WTC11 (cell line): ENCODE data around the gene CCDC81. TPM values are rescaled to one million over a fixed set of nuclear protein-coding genes. Genes with fewer than 3 reads are reported as not detected.

Source experiments
- ATAC-seq: fragments of 200-7000 bp; cut with Tn5 transposase; 2 replicates; pipeline ENCODE4 v1.10.0; 2021; ENCODE audit warnings: mild to moderate bottlenecking, moderate library complexity
- CTCF ChIA-PET: fragments of 300-600 bp; sonication (Branson Sonifier 250); formaldehyde crosslinking; loops from one replicate; lab custom pipeline; 2021; ENCODE audit warnings: antibody characterized with exemption; lab: Charles Lee
- POLR2A ChIA-PET: fragments of 350-600 bp; sonication (Branson Sonifier 250); formaldehyde crosslinking; loops from one replicate; lab custom pipeline; 2021; ENCODE audit warnings: antibody characterized with exemption; lab: Charles Lee
- DNase-seq: peaks from one replicate; pipeline ENCODE4 v3.0.0; 2021; ENCODE audit warnings: low spot score
- H3K27ac Mint-ChIP-seq: 2 replicates; pipeline ENCODE4 v1.8.0; 2021; ENCODE audit warnings: mixed read lengths
- H3K27me3 Mint-ChIP-seq: 2 replicates; pipeline ENCODE4 v1.8.0; 2021; ENCODE audit warnings: low read depth, mild to moderate bottlenecking, moderate library complexity, mixed read lengths
- H3K36me3 Mint-ChIP-seq: 2 replicates; pipeline ENCODE4 v1.8.0; 2021; ENCODE audit warnings: mixed read lengths
- H3K4me1 Mint-ChIP-seq: 2 replicates; pipeline ENCODE4 v1.8.0; 2022; ENCODE audit warnings: mixed read lengths
- H3K4me3 Mint-ChIP-seq: 2 replicates; pipeline ENCODE4 v1.8.0; 2021; ENCODE audit warnings: mild to moderate bottlenecking, moderate library complexity, mixed read lengths
- H3K9me3 Mint-ChIP-seq: 2 replicates; pipeline ENCODE4 v1.8.0; 2021; ENCODE audit warnings: mixed read lengths
- AR ChIP-seq: fragments of 250-450 bp; sonication (Bioruptor Pico); IDR thresholded peaks from 2 replicates; pipeline ENCODE4 v1.9.0; 2021; ENCODE audit warnings: mild to moderate bottlenecking
- ATF2 ChIP-seq: sonication (generic); formaldehyde crosslinking; IDR thresholded peaks from 2 replicates; pipeline ENCODE4 v1.8.1; 2022; ENCODE audit warnings: low read depth, missing genetic modification reagents, borderline replicate concordance
- E2F5 ChIP-seq: sonication (generic); formaldehyde crosslinking; IDR thresholded peaks from 2 replicates; pipeline ENCODE4 v1.8.1; 2022; ENCODE audit warnings: mild to moderate bottlenecking, moderate library complexity, missing genetic modification reagents
- FOXJ3 ChIP-seq: sonication (generic); formaldehyde crosslinking; IDR thresholded peaks from 2 replicates; pipeline ENCODE4 v1.9.0; 2021; ENCODE audit warnings: missing genetic modification reagents, mild to moderate bottlenecking, borderline replicate concordance
- FOXK1 ChIP-seq: sonication (generic); formaldehyde crosslinking; IDR thresholded peaks from 2 replicates; pipeline ENCODE4 v1.8.0; 2022; ENCODE audit warnings: mild to moderate bottlenecking, moderate library complexity, missing genetic modification reagents
- FOXP1 ChIP-seq: sonication (generic); formaldehyde crosslinking; IDR thresholded peaks from 2 replicates; pipeline ENCODE4 v1.8.0; 2022; ENCODE audit warnings: missing genetic modification reagents, mild to moderate bottlenecking, moderate library complexity, borderline replicate concordance
- GTF2I ChIP-seq: fragments of 250-450 bp; sonication (Bioruptor Pico); conservative IDR thresholded peaks from 2 replicates; pipeline ENCODE4 v1.4.0; 2021; ENCODE audit warnings: mild to moderate bottlenecking
- IRF1 ChIP-seq: sonication (generic); formaldehyde crosslinking; IDR thresholded peaks from 2 replicates; pipeline ENCODE4 v1.8.0; 2023; ENCODE audit warnings: missing genetic modification reagents
- IRF2 ChIP-seq: sonication (generic); formaldehyde crosslinking; IDR thresholded peaks from 2 replicates; pipeline ENCODE4 v1.8.0; 2022; ENCODE audit warnings: low read depth, missing genetic modification reagents, borderline replicate concordance
- MXD4 ChIP-seq: fragments of 250-450 bp; sonication (Bioruptor Pico); IDR thresholded peaks from 2 replicates; pipeline ENCODE4 v1.8.0; 2021; ENCODE audit warnings: mild to moderate bottlenecking, moderate library complexity, borderline replicate concordance
- OVOL2 ChIP-seq: fragments of 250-450 bp; sonication (Bioruptor Pico); IDR thresholded peaks from 2 replicates; pipeline ENCODE4 v1.9.0; 2021; ENCODE audit warnings: mild to moderate bottlenecking, borderline replicate concordance
- PRRX2 ChIP-seq: fragments of 250-450 bp; sonication (Bioruptor Pico); IDR thresholded peaks from 2 replicates; pipeline ENCODE4 v1.8.0; 2021; ENCODE audit warnings: mild to moderate bottlenecking
- TCF7 ChIP-seq: sonication (generic); formaldehyde crosslinking; IDR thresholded peaks from 2 replicates; pipeline ENCODE4 v1.8.0; 2022; ENCODE audit warnings: mild to moderate bottlenecking, low read depth, missing genetic modification reagents, moderate library complexity
- TEAD4 ChIP-seq: sonication (generic); formaldehyde crosslinking; IDR thresholded peaks from 2 replicates; pipeline ENCODE4 v1.8.0; 2022; ENCODE audit warnings: mild to moderate bottlenecking, missing genetic modification reagents
- USF1 ChIP-seq: sonication (generic); formaldehyde crosslinking; IDR thresholded peaks from 2 replicates; pipeline ENCODE4 v1.8.0; 2022; ENCODE audit warnings: mild to moderate bottlenecking, missing genetic modification reagents
- USF2 ChIP-seq: sonication (generic); formaldehyde crosslinking; IDR thresholded peaks from 2 replicates; pipeline ENCODE4 v1.8.1; 2023; ENCODE audit warnings: mild to moderate bottlenecking, missing genetic modification reagents, moderate library complexity
- ZNF281 ChIP-seq: sonication (generic); formaldehyde crosslinking; IDR thresholded peaks from 2 replicates; pipeline ENCODE4 v1.8.0; 2023; ENCODE audit warnings: mild to moderate bottlenecking, missing genetic modification reagents
- ZNF423 ChIP-seq: fragments of 250-450 bp; sonication (Bioruptor Pico); IDR thresholded peaks from 2 replicates; pipeline ENCODE4 v2.1.2; 2022; ENCODE audit warnings: mild to moderate bottlenecking, moderate library complexity
- ZNF671 ChIP-seq: fragments of 250-450 bp; sonication (Bioruptor Pico); IDR thresholded peaks from 2 replicates; pipeline ENCODE4 v1.8.0; 2021; ENCODE audit warnings: mild to moderate bottlenecking
- ZSCAN18 ChIP-seq: fragments of 250-450 bp; sonication (Bioruptor Pico); IDR thresholded peaks from 2 replicates; pipeline ENCODE4 v2.1.2; 2022; ENCODE audit warnings: mild to moderate bottlenecking, moderate library complexity
- total RNA-seq: library from RNA; stranded (reverse); gene quantifications from 3 replicates; pipeline ENCODE4 v1.2.3, GENCODE V29; 2021

CCDC81 gene
- total RNA-seq, 1 experiment from 2014 or later: 0.98 TPM

- TF ChIP-seq ATF2 (CRISPR knock-in tag): no peak
- TF ChIP-seq ZNF423 (CRISPR knock-in tag): no peak
- no peak for TF ChIP-seq IRF1 (CRISPR knock-in tag)
These were observed 2.6 kb upstream of the CCDC81 start (continued) for GRCh38 chr11:86372041-86372440.

GRCh38 chr11:86372586-86372985 is 2.1 kb upstream of the CCDC81 start:
- CTCF ChIA-PET: no interaction called here
- Mint-ChIP-seq H3K27ac (no peak overlapping the region), H3K36me3 (0 out of 2 replicates have a peak, but pooled peaks cover 2% of the 10 kb centered on the region), H3K9me3 (peaks cover 18% of the 10 kb centered on the region), H3K27me3 (peaks cover 6% of the 10 kb centered on the region; the same call in 1 of the 2 replicates), H3K4me1 (peaks cover 9% of the 10 kb centered on the region), H3K4me3 (no peak overlapping the region)
- DNase-seq (no peak), ATAC-seq (no peak)
- TF ChIP-seq PRRX2: no peak
- no peak for TF ChIP-seq E2F5 (CRISPR knock-in tag)
- TF ChIP-seq FOXK1 (CRISPR knock-in tag): no peak
- no peak for TF ChIP-seq ZNF671 (CRISPR knock-in tag)
- TF ChIP-seq FOXJ3 (CRISPR knock-in tag): no peak
- TF ChIP-seq IRF1 (CRISPR knock-in tag): no peak
- no peak for TF ChIP-seq MXD4
- TF ChIP-seq TCF7 (CRISPR knock-in tag): no peak
- no peak for TF ChIP-seq GTF2I
- no peak for TF ChIP-seq USF1 (CRISPR knock-in tag)
- POLR2A ChIA-PET: no interaction called here

- Mint-ChIP-seq H3K4me1 (peaks cover 9% of the 10 kb centered on the region), H3K27me3 (peaks cover 6% of the 10 kb centered on the region; the same call in 1 of the 2 replicates), H3K27ac (no peak overlapping the region), H3K9me3 (peaks cover 18% of the 10 kb centered on the region), H3K4me3 (peak overlapping the region; percentile 76), H3K36me3 (0 out of 2 replicates have a peak, but pooled peaks cover 2% of the 10 kb centered on the region)
- ChIA-PET POLR2A (interaction anchor here (0.5 to 1.2 kb wide), 2 partner anchors 12 to 20 kb away, joined by 3 read pairs; no protein-coding TSS in a partner anchor), CTCF (interaction anchor here (0.6 to 2.2 kb wide), 3 partner anchors 13 to 154 kb away, joined by 3 to 22 read pairs (median 4); no protein-coding TSS in a partner anchor)
- ATAC-seq: no peak
- DNase-seq: no peak
- TF ChIP-seq IRF2: no peak
- TF ChIP-seq FOXP1: no peak
- no peak for TF ChIP-seq ZNF281 (CRISPR knock-in tag)
- TF ChIP-seq OVOL2 (CRISPR knock-in tag): no peak
- TF ChIP-seq ZSCAN18 (CRISPR knock-in tag): no peak
- no peak for TF ChIP-seq ZNF671 (CRISPR knock-in tag)
- no peak for TF ChIP-seq AR (CRISPR knock-in tag)
- TF ChIP-seq GTF2I: no peak
- TF ChIP-seq USF2: no peak
- TF ChIP-seq TEAD4: no peak
These were observed 618 bp upstream of the CCDC81 start for GRCh38 chr11:86374069-86374468.
